Fibroblast of skin of left biceps (primary cell): ENCODE results near the gene OR4X2.
"Not testable (repeated sequence)": the region's sequence is repeated elsewhere in the genome, so short reads cannot be mapped to it uniquely, and the experiment has no call there.

Experiments
- DNase-seq, 2 experiments: peaks; one replicate each; pipeline ENCODE4 v3.0.0-alpha.2; 2013; ENCODE audit warnings: low read depth in 2 of 2

OR4X2 gene

DNA sequence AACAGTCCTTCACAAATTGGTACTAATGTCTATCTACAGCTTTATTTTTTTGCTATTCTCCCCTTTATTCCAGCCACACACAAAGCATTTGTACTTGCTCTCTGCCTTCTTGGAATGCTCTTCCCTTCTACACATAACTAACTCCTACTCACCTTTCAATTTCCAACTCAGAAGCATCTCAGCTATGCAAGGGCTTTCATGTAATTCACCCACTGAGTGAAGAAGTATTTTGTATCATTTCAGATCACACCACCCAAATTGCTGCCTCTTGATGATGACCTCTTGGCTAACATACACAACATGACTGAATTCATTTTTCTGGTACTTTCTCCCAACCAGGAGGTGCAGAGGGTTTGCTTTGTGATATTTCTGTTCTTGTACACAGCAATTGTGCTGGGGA is at the start of gene OR4X2:
Gene OR4X2 (plus strand): TSS at position 301 of the 400 bp plus-strand sequence. CDS start 0 bp downstream, at position 301.
- no peak for DNase-seq

DNA sequence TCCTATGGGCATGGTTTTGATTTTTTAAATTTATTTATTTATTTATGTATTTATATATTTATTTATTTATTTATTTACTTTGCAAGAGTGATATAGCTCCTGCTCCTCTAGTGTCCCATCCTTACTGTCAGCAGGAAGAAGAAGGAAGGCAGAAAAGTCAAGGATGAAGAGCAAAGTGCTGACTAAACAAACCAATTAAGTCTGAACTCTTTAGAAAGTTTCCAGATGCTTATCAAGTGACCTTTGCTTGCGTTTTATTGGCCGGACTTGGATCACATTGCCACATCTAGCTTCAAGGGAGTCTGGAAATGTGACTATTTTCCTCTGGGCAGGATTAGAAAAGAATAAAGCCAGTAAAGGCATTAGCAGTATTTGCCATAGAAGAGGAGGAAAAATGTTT is 37.0 kb upstream of the OR4X2 start:
- no peak for DNase-seq

DNA sequence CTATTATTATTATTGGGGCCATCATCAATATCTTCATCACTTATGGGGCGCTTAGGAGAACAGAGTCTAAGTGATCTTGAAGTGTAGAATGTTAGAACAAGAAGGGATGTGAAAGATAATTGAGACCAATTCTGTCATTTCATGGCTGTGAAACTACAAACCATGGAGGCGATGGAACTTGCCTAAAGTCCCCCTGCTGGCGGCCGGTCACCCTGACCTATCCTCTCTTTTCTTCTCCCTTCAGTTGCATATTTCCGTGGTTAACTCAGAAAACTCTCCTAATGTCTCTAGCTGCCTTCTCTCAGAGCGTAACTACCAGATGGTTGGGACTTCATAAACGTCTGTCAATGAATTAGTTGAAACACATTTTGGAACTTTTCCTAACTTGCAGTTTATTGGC is 34.9 kb upstream of the OR4X2 start:
- DNase-seq = no peak

DNA sequence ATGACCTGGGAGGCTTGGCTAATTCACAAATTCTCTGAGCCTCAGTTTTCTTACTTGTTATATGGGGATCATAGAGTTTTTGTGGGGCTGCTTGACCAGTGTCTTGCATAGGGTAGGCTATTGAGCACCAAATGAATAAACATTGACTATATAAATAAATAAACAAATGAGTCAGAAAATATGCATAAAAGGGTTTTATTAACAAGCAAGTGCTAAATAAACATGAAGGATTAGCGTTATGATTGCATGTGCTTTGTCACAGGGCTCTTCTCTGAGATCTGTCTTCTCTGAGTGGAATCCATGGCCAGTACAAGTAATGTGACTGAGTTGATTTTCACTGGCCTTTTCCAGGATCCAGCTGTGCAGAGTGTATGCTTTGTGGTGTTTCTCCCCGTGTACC is 28.4 kb upstream of the OR4X2 start, which contains the start of gene OR4B1:
Gene OR4B1 (plus strand): TSS at position 301 of the 400 bp plus-strand sequence. CDS start 0 bp downstream, at position 301.
- no peak for DNase-seq

DNA sequence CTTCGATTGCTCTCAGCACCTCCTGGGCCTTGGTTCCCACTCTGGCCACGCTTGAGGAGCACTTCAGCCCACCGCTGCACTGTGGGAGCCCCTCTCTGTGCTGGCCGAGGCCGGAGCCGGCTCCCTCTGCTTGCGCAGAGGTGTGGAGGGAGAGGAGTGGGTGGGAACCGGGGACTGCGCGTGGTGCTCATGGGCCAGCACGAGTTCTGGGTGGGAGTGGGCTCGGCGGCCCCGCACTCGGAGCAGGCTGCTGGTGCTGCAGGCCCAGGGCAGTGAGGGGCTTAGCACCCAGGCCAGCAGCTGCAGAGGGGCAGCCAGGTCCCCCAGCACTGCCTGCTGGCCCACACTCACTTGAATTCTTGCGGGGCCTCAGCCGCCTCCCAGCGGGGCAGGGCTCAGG is 16.1 kb upstream of the OR4X2 start:
- no peak for DNase-seq

DNA sequence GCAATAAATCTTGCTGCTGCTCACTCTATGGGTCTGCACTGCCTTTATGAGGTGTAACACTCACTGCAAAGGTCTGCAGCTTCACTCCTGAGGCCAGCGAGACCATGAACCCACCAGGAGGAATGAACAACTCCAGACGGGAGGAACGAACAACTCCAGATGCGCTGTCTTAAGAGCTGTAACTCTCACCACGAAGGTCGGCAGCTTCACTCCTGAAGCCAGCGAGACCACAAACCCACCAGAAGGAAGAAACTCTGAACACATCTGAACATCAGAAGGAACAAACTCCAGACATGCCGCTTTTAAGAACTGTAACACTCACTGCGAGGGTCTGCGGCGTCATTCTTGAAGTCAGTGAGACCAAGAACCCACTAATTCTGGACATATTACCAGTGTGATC is 14.8 kb upstream of the OR4X2 start:
- not testable (repeated sequence) for DNase-seq

GRCh38 chr11:48237727-48238126 is 7.2 kb upstream of the OR4X2 start:
- no peak for DNase-seq

DNA sequence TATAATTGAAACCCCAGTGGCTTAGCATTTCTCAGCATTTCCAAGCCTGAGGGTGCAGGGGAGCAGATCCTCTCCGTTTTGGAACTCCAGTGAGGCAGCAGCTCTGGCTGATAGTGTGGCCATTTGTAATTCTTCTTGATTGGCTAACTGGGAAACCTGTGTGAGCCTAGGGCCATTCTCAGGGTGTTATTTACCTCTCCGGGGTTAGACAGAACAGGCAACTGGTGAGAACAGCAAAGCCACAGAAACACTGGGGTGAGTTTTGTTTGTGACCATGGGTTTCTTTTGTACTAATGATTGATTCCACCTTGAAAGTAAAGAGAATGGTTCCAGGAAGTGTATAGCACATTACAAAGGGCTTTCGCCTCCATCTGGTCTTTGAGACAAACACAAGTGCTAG is 2.4 kb upstream of the OR4X2 start:
- no peak for DNase-seq

GRCh38 chr11:48248902-48249301 is 4.0 kb downstream of the OR4X2 start:
- no peak for DNase-seq

GRCh38 chr11:48261600-48261999 is 16.7 kb downstream of the OR4X2 start:
- no peak for DNase-seq

DNA sequence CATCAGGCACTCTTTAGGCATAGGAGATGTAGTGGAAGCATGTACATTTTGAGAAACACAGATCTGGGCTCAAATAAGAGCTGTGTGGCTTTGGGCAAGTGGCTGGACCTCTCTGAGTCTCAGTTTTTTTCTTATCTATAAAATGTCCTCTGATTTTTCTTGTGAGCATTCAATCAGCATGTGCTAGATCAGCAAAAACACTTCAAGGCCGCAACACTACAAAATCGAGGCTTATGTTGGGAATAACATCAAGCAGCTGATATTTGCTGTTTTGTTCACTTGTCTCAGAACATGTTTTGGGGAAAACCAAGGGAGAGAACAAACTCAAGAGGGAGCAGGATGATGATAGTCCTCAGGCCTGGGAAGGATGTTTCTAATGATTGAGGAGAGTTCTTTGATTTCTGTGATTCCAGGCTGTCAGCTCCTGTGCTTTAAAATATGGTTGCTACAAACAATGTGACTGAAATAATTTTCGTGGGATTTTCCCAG is 18.6 kb downstream of the OR4X2 start, which contains the start of gene OR4X1:
Gene OR4X1 (plus strand): TSS at position 439 of the 489 bp plus-strand sequence. CDS start 0 bp downstream, at position 439.
- DNase-seq = no peak

- DNase-seq = no peak
Observed at GRCh38 chr11:48270621-48271020, 25.7 kb downstream of the OR4X2 start.

GRCh38 chr11:48272606-48273005 is 27.7 kb downstream of the OR4X2 start:
- no peak for DNase-seq
